Measurements from ENCODE around the gene RELL2. TPM values are rescaled to one million over a fixed set of nuclear protein-coding genes. Genes with fewer than 3 reads are reported as not detected.

RELL2 gene
- polyA plus RNA-seq, 1 of the 3 experiments (the other 2 are of a cell fraction) = 15.6 TPM

DNA sequence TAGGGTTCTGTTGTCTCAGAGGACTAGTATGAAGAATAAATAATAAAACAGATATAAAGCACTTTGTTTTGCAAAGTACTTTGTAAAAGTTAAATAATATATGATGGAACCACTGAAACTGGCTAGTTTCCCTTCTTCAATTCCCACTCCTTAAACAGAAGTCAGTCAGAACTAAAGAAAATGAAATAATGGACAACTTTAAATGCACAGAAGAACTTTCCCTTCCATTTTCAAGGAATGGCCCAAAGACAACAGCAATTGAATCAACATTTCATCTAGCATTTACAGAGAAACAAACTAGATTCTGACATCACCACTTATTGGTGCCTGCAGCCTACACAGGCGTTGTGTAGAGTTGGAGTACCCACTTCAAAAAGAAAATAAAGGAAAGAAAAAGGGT is 34.2 kb upstream of the RELL2 start (continued):
- TF ChIP-seq REST (IDR thresholded peaks at IDR 0.05; ENCODE audit: low read depth, low read length) (no peak), NRF1 (IDR thresholded peaks at IDR 0.05; ENCODE audit: low read depth, low read length) (no peak), POLR2AphosphoS5 (IDR thresholded peaks at IDR 0.05; ENCODE audit: low read depth, low read length) (no peak), RXRA (IDR thresholded peaks at IDR 0.05; ENCODE audit: borderline replicate concordance, low read depth) (no peak)

- Histone ChIP-seq H3K4me2 (0 out of 2 replicates have a peak overlapping the region, but pooled peaks have one; percentile 5), H3K36me3 (replicated peaks in 1 of 2; ENCODE audit: control insufficient read depth in 1 of 2, insufficient read depth in 2 of 2, low read length in 1 of 2) (no peaks in the 10 kb centered on the region), H3K4me3 (ENCODE audit: low read depth in 2 of 2, low read length in 1 of 2) (no peak overlapping the region), H3F3A (replicated peaks; ENCODE audit: insufficient read depth) (peaks cover 7% of the 10 kb centered on the region), H4K20me1 (ENCODE audit: insufficient read depth) (no peaks in the 10 kb centered on the region; the same call in 1 of the 2 replicates), H3K79me2 (ENCODE audit: insufficient read depth) (peaks cover 95% of the 10 kb centered on the region), H3K27ac (ENCODE audit: low read depth in 2 of 2, low read length in 1 of 2) (peak overlapping the region in 1 of 2 experiments; percentile 69; a peak in 2 of 4 replicates), H3K4me1 (ENCODE audit: control insufficient read depth in 1 of 2, insufficient read depth in 2 of 2, low read depth in 1 of 2, low read length in 1 of 2) (peaks cover 0 to 8% of the 10 kb centered on the region in 2 experiments; a peak in 2 of 4 replicates), H2AFZ (ENCODE audit: low read depth) (no peak overlapping the region), H3K9me3 (no peaks in the 10 kb centered on the region), H3K9ac (peak overlapping the region; percentile 15; the same call in 1 of the 2 replicates), H3K27me3 (ENCODE audit: insufficient read depth) (no peaks in the 10 kb centered on the region), H3K9me2 (no peaks in the 10 kb centered on the region)
- no peak for DNase-seq
- 78% methylated on average over 6 of the region's 6 CpGs for WGBS (ENCODE audit: low lambda C conversion rate)
- TF ChIP-seq REST (IDR thresholded peaks at IDR 0.05; ENCODE audit: low read depth, low read length) (no peak), JUND (IDR thresholded peaks at IDR 0.05) (0 out of 2 replicates have a peak, but pooled peaks have one; percentile 12), CHD2 (IDR thresholded peaks at IDR 0.05; ENCODE audit: low read length, partially characterized antibody) (no peak)
- POLR2A ChIA-PET = no interaction called here
- CTCF ChIA-PET = interaction anchor here (3.9 to 4.8 kb wide), 2 partner anchors 11 to 14 kb away, joined by 34 to 47 read pairs; partner anchors contain the start of gene DIAPH1
These were observed 32.7 kb upstream of the RELL2 start for GRCh38 chr5:141603923-141604717.

Data from SK-N-SH (cell line).